ENCODE measurements around the gene OGDHL. TPM values are rescaled to one million over a fixed set of nuclear protein-coding genes. Genes with fewer than 3 reads are reported as not detected.
A peak's percentile ranks its signal among the peaks of the same experiment; 100 is the strongest.

Gene OGDHL
- total RNA-seq, 1 experiment from 2014 or later = 1.3 TPM

GRCh38 chr10:49734676-49735075, 27.4 kb downstream of the OGDHL start:
- POLR2A ChIA-PET = no interaction called here
- CTCF ChIA-PET = no interaction called here

GRCh38 chr10:49733866-49734265, 28.3 kb downstream of the OGDHL start:
- Histone ChIP-seq H3K4me3 (ENCODE audit: low read depth in 2 of 2, low read length in 2 of 2) (no peak overlapping the region), H3K36me3 (ENCODE audit: control insufficient read depth, insufficient read depth, low read length) (no peaks in the 10 kb centered on the region), H3K9me3 (ENCODE audit: control insufficient read depth, insufficient read depth, low read depth, low read length) (no peaks in the 10 kb centered on the region), H3K27me3 (ENCODE audit: control insufficient read depth, insufficient read depth, low read length) (no peaks in the 10 kb centered on the region), H3K4me1 (ENCODE audit: control insufficient read depth, insufficient read depth, low read length) (peaks cover 12% of the 10 kb centered on the region), H3K27ac (ENCODE audit: low read length) (no peak overlapping the region)
- intact Hi-C loops (cut with micrococcal nuclease; ENCODE audit: unreplicated experiment) = no loop called here
- ATAC-seq (no peak), DNase-seq (ENCODE audit: low read depth, low spot score) (no peak)
- ChIA-PET CTCF (no interaction called here), POLR2A (no interaction called here)
- TF ChIP-seq POLR2AphosphoS5 (IDR thresholded peaks at IDR 0.05; ENCODE audit: low read depth, low read length) = no peak
- no peak for TF ChIP-seq TCF7L2 (IDR thresholded peaks at IDR 0.05; ENCODE audit: low read depth, low read length)
- TF ChIP-seq REST (IDR thresholded peaks at IDR 0.05; ENCODE audit: insufficient read depth in 1 of 2, low read depth in 2 of 2, low read length in 1 of 2) = no peak
- no peak for TF ChIP-seq SIN3A (IDR thresholded peaks at IDR 0.05; ENCODE audit: borderline replicate concordance, insufficient read depth, low read depth, low read length)
- no peak for TF ChIP-seq CTCF (IDR thresholded peaks at IDR 0.05)
- in situ Hi-C loops (cut with HindIII; ENCODE audit: low pct_unique_long_range_greater_than_20kb, low sequenced_read_pairs) = no loop called here
- BruUV-seq (replicated peaks) = no TSS peak

More at GRCh38 chr10:49734676-49735075, 27.4 kb downstream of the OGDHL start:
- Histone ChIP-seq H3K9me3 (ENCODE audit: control insufficient read depth, insufficient read depth, low read depth, low read length) (no peaks in the 10 kb centered on the region), H3K27ac (ENCODE audit: low read length) (no peak overlapping the region), H3K36me3 (ENCODE audit: control insufficient read depth, insufficient read depth, low read length) (no peaks in the 10 kb centered on the region), H3K4me3 (ENCODE audit: low read depth in 2 of 2, low read length in 2 of 2) (no peak overlapping the region), H3K27me3 (ENCODE audit: control insufficient read depth, insufficient read depth, low read length) (no peaks in the 10 kb centered on the region), H3K4me1 (ENCODE audit: control insufficient read depth, insufficient read depth, low read length) (peaks cover 12% of the 10 kb centered on the region)
- BruUV-seq (replicated peaks) = no TSS peak
- intact Hi-C loops (cut with micrococcal nuclease; ENCODE audit: unreplicated experiment) = no loop called here
- in situ Hi-C loops (cut with HindIII; ENCODE audit: low pct_unique_long_range_greater_than_20kb, low sequenced_read_pairs) = no loop called here
- TF ChIP-seq SIN3A (IDR thresholded peaks at IDR 0.05; ENCODE audit: borderline replicate concordance, insufficient read depth, low read depth, low read length) (no peak), REST (IDR thresholded peaks at IDR 0.05; ENCODE audit: insufficient read depth in 1 of 2, low read depth in 2 of 2, low read length in 1 of 2) (no peak), TCF7L2 (IDR thresholded peaks at IDR 0.05; ENCODE audit: low read depth, low read length) (no peak), POLR2AphosphoS5 (IDR thresholded peaks at IDR 0.05; ENCODE audit: low read depth, low read length) (no peak), CTCF (IDR thresholded peaks at IDR 0.05) (no peak)
- ATAC-seq (peak; percentile 64), DNase-seq (ENCODE audit: low read depth, low spot score) (no peak)
